HG03039 (cell line): Measurements from ENCODE around the gene EVI2A.
"Not testable (repeated sequence)": the region's sequence is repeated elsewhere in the genome, so short reads cannot be mapped to it uniquely, and the experiment has no call there.

Experiments used
- ATAC-seq: cut with Tn5 transposase; IDR thresholded peaks from one replicate; pipeline ENCODE4 v1.9.1; 2021; ENCODE audit warnings: mild to moderate bottlenecking, moderate library complexity; ENCODE audit not compliant: unreplicated experiment

Gene EVI2A

DNA sequence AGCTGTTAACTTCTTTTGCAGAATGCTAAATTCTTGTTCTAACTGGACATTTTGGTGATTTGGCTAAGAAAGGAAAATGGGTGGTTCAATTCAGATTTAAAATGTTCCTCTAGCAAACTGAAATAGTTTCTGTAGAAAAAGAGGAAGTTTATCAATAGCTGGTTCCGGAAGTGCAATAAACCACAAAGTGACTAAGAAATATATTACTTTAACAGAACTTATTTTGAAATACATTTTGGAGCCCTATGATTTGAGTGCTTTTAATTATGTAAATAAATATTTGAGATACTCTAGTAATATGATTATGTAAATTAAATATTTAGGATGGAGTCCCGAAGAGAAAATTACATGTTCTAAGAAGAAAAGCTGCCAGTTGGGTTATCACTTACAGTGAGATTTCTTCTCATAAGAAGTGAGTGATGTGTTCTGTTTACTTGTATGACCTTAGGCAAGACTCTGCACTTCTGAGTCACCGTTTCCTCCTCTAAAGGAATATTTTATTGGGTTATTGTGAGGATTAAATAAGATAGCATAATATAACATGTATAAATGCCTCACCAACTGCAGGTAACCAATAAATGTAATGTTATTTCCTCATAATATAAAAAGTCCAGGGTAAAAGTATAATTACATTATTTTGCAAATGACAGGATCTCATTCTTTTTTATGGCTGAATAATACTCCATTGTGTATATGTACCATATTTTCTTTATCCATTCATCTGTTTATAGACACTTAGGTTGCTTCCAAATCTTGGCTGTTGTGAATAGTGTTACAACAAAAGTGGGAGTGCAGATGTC lies 7.2 kb downstream of the EVI2A start, which contains the start of gene EVI2B:
TSS of gene EVI2B (minus strand) at position 73 of the 800 bp plus-strand sequence. CDS start 8,445 bp downstream, outside the sequence.
- ATAC-seq: no peak

DNA sequence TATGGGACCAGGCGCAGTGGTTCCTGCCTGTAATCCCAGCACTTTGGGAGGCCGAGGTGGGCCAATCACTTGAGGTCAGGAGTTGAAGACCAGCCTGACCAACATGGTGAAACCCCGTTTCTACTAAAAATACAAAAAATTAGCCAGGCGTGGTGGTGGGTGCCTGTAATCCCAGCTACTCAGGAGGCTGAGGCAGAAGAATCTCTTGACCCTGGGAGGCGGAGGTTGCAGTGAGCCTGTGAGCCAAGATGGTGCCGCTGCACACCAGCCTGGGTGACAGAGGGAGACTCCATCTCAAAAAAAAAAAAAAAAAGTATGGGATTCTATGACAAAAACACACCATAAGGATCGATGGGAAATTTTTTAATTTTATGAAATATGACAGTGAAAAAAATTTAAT lies 9.2 kb downstream of the EVI2A start:
- ATAC-seq: not testable (repeated sequence)

DNA sequence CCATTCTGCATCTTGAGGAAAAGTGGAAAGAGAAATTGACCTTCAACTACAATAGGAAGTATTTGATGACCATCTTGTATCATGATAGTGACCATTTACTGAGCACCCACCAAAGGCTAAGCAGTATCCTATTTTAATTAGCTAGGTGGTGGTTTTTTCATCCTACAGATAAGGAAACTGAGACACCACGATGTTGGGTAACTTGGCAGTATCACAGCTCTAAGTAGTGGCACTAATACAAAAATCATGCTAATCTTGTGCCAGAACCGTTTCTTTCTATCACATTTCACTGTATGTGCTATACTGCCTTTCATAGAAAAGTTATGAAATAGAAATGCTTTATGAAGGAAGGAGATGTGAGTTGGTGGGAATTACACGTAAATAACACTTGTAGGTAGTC lies 9.9 kb downstream of the EVI2A start:
- ATAC-seq: no peak

DNA sequence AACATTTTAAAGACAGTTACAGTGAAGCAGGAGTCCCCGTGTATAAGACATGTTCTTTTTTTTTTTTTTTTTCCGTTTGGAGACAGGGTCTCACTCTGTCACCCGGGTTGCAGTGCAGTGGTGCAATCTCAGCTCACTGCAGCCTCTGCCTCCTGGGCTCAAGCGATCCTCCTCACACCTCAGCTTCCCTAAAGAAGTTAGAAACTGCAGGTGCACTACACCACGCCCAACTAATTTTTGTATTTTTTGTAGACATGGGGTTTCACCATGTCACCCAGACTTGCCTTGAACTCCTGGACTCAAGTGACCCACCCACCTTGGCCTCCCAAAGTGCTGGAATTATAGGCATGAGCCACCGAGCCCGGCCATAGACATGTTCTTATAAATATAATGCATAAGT lies 10.5 kb downstream of the EVI2A start:
- no peak for ATAC-seq

DNA sequence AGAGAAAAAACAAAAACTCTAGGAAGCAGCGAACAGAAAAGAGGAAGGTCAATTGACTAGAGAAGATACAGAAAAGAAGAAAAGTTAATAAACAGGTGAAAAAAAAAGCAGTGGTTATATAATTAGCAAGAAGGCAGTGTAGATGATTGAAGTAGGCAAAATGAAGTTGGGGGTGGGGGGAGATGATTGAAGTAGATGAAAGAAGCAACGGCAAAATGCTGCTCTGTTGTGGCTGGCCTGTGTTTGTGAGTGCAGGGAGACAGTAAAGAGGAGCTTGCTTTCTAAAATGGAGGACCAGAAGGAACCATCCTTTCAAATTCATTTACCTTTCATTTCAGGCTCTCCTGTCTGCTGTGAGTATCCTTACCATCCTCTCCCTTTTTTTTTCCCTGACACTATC lies 11.2 kb downstream of the EVI2A start:
- ATAC-seq: no peak

DNA sequence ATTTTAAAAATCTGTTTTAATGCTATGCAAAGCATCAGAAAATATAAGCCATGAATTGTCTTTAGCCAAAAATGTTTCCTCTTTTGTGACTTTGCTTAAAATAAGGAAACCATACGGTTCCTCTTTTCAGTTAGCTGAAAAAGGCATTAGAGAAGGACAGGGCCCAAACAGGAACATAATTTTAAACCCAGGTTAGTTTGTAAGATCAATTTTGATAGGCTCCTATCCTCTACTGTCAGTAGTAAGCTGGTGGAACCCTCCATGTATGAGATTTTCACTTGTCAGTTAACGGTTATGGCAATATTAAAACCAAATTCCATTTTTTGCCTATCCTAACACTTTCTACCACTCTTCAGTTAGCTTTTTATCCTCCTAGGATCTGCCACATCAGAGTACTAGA lies 11.9 kb downstream of the EVI2A start:
- ATAC-seq: no peak

DNA sequence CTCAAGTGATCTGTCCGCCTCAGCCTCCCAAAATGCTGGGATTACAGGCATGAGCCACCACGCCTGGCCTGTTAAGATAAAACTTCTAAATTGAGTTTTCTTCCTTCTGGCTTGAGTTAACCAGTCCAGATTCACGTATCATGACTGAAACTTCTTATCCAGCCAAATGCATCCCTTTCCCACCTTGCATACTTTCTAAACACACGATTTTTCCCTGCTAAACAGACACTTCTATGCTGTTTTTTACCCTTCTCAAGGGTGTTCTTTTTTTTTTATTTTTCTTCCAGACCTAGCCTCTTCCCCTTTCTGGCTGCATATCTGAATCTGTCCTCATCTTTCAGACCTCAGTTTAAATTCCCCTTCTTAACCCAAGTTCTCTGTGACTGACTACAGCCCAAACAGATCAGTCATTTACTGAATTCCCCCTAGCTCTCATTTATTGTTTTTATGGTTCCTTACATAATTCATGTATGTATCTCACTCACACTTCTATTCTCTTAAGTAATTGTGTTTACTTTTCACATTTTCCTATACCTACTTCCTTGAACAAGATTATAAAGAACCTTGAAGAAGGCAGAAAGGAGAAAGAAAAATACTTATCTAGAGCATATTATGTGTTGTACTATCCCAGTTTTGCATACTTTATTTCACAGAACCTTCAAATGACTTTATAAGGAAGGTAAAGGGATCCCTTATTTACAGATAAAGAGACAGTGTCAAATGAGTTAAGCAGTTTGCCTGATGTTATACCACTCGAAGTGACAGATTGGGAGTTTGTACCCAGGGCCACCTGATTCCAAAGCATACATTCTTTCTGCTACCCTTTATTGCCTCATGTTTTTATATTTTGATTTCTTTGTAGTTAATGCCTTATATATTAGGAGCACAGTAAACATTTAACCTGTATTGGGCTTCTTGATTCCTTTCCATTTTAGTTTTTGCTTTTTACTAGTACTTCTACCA lies 12.8 kb downstream of the EVI2A start:
- no peak for ATAC-seq

DNA sequence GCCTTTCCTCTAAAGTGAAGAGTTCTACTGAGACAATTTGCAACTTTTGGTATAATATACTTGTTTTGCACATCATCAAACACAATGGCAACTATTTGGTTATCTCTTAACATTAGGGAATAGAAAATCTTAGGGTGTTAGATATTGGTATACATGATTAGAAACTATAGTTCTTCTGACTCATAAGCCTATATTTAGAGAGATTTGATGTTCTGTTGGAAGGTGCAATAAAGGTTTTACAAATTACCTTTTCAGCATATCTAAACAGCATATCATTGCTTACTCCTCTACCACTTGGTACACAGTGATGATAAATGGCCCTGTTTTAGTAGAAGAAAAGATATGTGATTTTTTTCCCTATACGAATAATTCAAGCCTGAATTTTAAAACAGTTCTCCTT lies 13.8 kb downstream of the EVI2A start:
- no peak for ATAC-seq

DNA sequence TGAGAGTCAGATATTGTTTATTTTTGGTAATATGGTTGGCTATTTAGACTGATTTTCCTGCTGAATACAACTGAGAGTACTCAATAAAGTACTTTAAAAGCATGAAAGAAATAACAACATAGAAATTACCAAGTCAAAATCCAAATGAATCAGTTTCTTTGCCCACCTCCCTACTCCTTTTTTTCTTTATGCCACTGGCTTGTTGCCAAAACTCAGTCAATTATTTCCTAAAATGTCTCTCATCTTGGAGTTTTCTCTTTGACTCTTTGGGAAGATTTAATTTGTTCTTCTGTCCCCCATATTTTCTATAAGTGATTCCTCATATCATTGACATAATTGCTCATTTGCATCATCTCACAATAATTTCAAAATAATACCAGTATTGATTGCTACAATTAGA lies 21.8 kb downstream of the EVI2A start:
- ATAC-seq: no peak

DNA sequence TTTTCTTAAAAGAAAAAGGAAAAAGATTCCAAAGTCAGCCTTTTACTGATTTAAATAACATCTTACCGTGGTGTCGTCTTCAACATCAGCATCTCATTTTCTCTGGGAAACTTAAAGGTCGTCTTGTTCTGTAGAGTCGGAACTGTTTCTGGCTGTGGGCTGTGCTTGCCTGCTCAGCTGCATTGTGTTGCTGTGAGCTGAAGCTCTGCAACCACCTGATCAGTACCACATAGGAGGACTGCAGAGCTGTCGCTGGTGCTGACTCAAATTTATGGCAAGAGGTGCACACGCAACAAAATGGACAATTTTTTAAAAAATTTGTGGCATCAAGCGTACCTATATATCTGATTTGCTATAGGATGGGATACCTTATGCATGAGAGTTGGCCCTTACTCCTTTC lies 24.3 kb downstream of the EVI2A start, which contains the start of gene OMG:
TSS of gene OMG (minus strand) at position 150 of the 400 bp plus-strand sequence. CDS start 908 bp downstream, outside the sequence.
- no peak for ATAC-seq

DNA sequence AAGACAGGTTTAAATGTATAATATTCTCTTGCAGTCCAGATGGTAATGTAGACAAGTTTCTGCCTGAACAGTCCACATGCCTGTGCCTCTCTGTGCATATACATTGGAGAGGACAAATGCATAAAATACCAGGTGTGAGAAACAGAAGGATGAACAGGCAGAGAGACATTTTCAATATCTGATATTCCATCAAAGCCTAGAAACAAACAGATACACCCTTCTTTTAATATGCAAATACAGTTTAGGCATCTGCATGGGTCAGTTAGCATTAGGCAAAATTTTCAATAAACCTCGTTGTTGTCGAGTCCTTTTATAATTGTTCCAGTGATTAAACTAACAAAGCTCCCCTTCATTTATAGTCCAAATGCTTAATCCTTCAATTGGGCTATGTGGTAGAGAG lies 25.3 kb downstream of the EVI2A start:
- no peak for ATAC-seq

DNA sequence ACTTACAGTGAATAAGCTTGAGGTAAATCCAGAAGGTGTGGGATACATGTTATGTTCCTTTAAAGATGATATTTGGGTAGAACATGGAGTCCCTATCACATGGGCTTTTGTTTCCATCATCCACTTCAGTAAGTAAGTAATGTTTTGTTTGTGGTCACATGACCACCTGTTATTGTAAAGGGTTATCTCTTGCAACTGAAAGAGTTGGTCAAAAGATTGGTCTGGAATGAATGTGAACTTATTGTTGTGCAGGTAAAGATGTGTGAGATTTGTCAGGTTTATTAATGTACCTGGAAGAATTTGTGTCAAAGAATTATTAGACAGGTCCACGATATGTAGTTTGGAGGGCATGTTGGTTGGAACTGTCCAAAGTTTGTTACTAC lies 25.9 kb downstream of the EVI2A start:
- ATAC-seq: no peak

DNA sequence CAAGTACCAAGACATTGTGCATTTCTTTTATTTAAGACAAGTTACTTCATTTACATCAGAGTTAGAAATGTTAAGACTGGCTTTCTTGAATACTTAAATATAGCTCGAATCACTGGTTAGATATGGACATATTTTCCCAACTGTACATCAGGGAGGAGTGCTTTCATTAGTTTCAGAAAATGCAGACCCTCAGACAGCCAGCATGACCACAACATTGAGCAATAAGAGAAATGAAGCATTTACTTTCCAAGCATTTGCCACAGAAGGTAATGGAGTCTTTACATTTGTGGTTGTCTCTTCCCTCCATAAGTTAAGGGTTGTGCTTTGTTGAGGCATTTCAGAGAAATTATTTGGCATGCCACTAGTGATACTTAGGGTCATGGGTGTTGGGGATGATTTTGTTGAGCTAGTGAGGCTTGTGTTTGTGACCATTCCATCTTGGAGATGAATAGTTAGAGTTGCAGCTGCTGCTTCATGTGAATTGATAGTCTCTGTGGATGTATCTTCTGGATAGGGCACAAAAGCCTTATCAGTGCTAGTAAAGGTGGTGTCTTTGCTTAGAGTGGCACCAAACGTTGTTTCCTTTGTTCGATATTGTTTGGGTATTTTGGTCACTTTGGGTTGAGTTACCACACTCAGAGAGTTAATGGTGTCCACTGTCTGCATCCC lies 26.5 kb downstream of the EVI2A start:
- no peak for ATAC-seq

DNA sequence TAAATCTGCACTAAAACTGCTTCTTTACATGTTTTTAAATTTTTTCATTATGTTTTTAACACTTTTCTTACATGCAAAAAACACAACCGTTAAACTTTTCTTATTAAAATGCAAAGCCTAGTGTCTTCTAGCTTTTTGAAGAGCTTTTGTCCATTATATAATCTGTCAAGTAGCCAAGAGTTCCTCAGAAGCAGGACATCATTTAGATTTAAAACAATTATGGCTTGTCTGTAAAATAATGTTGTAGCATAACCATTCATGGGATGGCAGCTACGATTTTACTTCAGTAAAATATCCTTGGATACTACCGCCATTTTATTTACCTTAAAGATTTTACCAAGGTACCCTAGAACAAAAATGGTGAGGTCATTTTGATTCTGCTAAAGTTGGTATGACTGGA lies 27.2 kb downstream of the EVI2A start:
- no peak for ATAC-seq

DNA sequence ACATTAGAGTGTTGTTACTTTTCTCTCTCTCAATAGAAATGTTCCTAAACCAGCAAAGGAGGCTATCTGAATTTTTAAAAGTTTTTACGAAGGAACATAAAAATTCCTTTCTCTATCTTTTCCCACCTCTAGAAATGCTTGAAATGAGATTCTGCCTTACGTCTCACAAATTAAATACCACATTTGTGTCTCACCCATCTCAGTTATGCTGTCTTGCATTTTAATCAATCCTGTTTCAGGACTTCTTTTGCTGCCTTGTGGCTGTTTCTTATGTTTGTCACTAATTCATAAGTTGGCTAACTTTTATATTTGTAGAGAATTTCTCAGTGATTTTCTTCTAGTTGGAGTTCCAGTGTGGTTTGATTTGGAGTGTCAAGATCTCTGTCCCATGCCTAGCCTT lies 27.8 kb downstream of the EVI2A start:
- no peak for ATAC-seq

DNA sequence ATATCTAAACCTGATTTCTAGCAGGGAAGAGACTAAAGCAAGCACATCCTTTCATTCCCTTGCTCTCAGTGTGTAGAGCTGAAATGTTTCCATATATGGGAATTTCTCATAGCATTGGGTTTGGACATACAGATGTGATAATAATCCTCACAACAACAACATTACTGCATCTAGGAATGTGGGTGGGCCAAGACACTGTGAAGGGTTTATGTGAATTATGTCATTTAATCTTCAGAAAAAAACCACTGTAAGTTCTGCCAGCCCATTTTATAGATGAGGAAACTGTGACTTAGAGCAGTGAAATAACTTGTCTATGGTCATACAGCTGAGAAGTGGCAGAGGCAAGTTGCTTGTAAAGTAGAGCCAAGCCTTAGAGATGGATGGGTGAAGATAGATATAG lies 29.6 kb downstream of the EVI2A start:
- ATAC-seq: no peak

DNA sequence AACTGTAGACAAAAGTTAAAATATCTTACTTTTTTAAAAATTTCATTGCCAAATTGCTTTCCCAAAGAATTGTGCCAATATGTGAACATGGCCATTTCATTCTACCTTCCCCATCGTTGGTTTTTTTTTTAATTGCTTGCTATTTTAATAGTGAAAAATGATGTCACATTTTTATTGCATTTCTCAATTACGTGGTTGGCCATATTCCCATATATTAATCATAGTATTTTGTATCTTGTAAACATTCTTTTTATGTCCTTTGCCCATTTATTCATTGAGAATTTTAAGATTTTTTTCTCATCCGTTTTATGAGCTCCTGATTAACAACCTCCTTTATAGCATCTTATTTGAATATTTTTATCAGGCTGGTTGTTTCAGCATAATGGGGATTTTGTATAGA lies 31.6 kb downstream of the EVI2A start:
- ATAC-seq: no peak

DNA sequence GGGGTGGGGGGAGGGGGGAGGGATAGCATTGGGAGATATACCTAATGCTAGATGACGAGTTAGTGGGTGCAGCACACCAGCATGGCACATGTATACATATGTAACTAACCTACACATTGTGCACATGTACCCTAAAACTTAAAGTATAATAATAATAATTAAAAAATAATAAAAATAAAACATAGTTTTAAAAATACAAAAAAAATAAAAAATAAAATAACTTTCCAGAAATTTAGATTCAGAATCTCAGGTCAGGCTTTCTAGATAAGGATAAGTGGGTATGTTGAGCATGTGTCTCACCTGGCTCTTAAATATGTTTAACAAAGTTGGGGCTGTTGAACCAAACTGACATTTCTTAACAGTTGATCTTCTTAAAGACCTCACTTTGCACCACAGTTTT lies 33.5 kb downstream of the EVI2A start:
- not testable (repeated sequence) for ATAC-seq

DNA sequence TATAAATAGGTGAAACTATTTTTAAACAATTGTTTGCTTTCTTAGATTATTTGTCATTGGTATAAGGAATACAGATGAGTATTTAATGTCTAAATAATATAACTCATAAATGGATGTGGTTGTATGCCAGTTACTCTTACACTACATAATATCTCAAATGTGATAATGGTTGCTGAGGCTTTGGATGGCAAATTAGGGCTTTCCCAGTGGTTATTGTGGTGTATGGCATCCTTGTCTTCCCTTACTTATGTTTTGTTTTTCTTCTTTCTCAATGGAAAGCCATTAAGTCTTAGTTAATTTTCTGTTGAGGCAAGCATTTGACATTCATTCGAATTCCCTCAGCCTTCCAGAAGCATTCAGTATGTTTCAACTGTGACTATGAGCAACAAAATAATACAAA lies 34.8 kb downstream of the EVI2A start:
- no peak for ATAC-seq

DNA sequence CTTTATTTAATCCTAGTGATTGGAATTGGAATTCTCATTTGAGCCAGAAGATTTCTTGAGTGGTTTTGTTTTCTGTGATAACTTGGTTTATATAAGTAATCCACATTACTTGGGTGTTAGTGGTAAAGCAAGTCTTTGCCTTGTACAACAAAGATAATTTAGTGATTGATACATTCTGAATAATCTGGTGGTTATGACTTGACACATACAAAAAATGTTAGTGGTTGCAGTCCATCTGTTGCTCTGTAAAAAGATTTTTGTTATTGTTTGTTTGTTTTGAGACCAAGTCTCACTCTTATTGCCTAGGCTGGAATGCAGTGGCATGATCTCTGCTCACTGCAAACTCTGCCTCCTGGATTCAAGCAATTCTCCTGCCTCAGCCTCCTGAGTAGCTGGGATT lies 37.6 kb downstream of the EVI2A start:
- ATAC-seq: no peak

DNA sequence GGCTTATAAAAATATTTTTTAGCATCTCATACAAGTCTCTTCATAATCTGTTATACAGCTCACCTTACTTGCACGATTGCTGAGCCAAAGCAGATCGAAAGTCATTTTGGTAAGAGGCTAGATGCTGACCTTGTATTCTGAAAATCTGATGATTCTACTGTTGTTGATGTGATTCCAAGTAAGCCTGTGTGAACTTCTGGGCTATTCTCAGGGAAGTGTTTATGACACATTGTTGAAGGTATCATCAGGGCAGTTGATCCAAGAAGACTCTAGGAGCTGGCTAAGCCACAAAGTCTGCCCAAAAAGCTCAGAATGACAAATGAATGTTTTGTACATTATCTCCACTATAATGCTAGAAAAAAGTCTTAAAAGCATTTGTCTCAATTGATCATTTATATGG lies 40.4 kb downstream of the EVI2A start:
- no peak for ATAC-seq
